GM12891 (cell line): ENCODE data around the gene DCAF4.

Experiments
- POLR2A ChIP-seq: IDR thresholded peaks from 2 replicates; pipeline ENCODE4 v1.6.1; 2011; ENCODE audit warnings: low read depth, low read length, control low read depth
- POLR2AphosphoS5 ChIP-seq: IDR thresholded peaks from 2 replicates; pipeline ENCODE4 v1.6.1; 2011; ENCODE audit warnings: low read depth, low read length, control low read depth
- SPI1 ChIP-seq: IDR thresholded peaks from 2 replicates; pipeline ENCODE4 v1.6.1; 2011; ENCODE audit warnings: low read depth, low read length, control low read depth
- TAF1 ChIP-seq: IDR thresholded peaks from 2 replicates; pipeline ENCODE4 v1.6.1; 2011; ENCODE audit warnings: low read depth, low read length, control low read depth

- TF ChIP-seq POLR2A (no peak), POLR2AphosphoS5 (no peak), SPI1 (no peak), TAF1 (no peak)
These were observed 81.6 kb downstream of the DCAF4 start for GRCh38 chr14:73007835-73008234.
